Psoas muscle (tissue), 8 donors: ENCODE measurements around the gene ISCA1. TPM values are rescaled to one million over a fixed set of nuclear protein-coding genes. Genes with fewer than 3 reads are reported as not detected.

Experiments used
- ATAC-seq, 4 donors: fragments of 200-7000 bp; cut with Tn5 transposase; one replicate each; pipeline ENCODE4 v1.9.1; 2020; ENCODE audit warnings: moderate library complexity in 3 of 4, mild to moderate bottlenecking in 2 of 4
- DNase-seq, 2 donors: peaks; one replicate each; pipeline ENCODE4 v3.0.0-alpha.2; 2020
- H3K27ac ChIP-seq: fragments of 200-600 bp; one replicate; pipeline ENCODE4 v1.8.0; 2022
- H3K27me3 ChIP-seq, 3 donors: fragments of 200-600 bp in 1 of 3; one replicate each; pipeline versions ENCODE4 v1.6.1 to v1.8.0; 2013 to 2022; ENCODE audit warnings: low read length in 2 of 3, mild to moderate bottlenecking in 2 of 3, moderate library complexity in 1 of 3; ENCODE audit not compliant: insufficient read depth in 3 of 3
- H3K36me3 ChIP-seq, 2 donors: fragments of 200-600 bp in 1 of 2; one replicate each; pipeline versions ENCODE4 v1.6.1 to v1.8.0; 2013 to 2022; ENCODE audit warnings: low read depth in 1 of 2, mild to moderate bottlenecking in 1 of 2, moderate library complexity in 1 of 2; ENCODE audit not compliant: insufficient read depth in 1 of 2
- H3K4me1 ChIP-seq: fragments of 200-600 bp; one replicate; pipeline ENCODE4 v1.8.0; 2022
- H3K4me3 ChIP-seq: fragments of 200-600 bp; one replicate; pipeline ENCODE4 v1.8.0; 2022; ENCODE audit warnings: mild to moderate bottlenecking
- H3K9me3 ChIP-seq: fragments of 200-600 bp; one replicate; pipeline ENCODE4 v1.8.0; 2022
- WGBS, 3 donors: extraction: QIAGEN DNeasy Blood & Tissue Kit; methylation state at CpG; one replicate each; pipeline versions ENCODE4 v1.1.6 to v1.1.7; 2013; 5-methylcytosine and 5-hydroxymethylcytosine counted together
- intact Hi-C, 2 donors: fragments of 100-400 bp; cut with DNase I; formaldehyde crosslinking; loops; one replicate each; pipeline versions ENCODE4 v1.11.0 to v1.14.2; 2022
- long read RNA-seq, 2 donors: library from polyadenylated mRNA; unstranded; transcript quantifications; one replicate each; pipeline ENCODE4 v2.0.0, GENCODE V29; 2021
- polyA plus RNA-seq, 3 donors: library from polyadenylated mRNA; stranded (reverse); fragments of 200-250 nt; gene quantifications; one replicate each; pipeline ENCODE4 v1.2.3, GENCODE V29; 2013
- total RNA-seq, 4 donors: library from RNA; stranded (reverse); fragmentation: NEBNext Ultra II Directional in 2 of 4; extraction: Animal tissue kit (Norgen Biotek cat#: 25700) in 2 of 4; gene quantifications; one replicate each; pipeline versions ENCODE4 v1.2.1 to v1.2.4, GENCODE V29; 2021 to 2023
- TF ChIP-seq, protein P1 (sequence below): fragments of 200-600 bp; IDR thresholded peaks from one replicate; pipeline ENCODE4 v1.8.0; 2022; ENCODE audit warnings: antibody characterized with exemption
- donor health status: healthy with polysubstance abuse.
- donor health status: DM: no; HTN: no; CAD: no; lungs with moderate emphysema.
- donor health status: Bipolar disorder and iron deficiency.
- donor health status: healthy.
- donor health status: DM: yes; HTN: yes; CAD: no.
- donor health status: DM: no; HTN: no; CAD: no.
- donor health status: DM: no; HTN: no; CAD: no.
- donor health status: DM: yes; HTN: yes; CAD: no.

Gene ISCA1
- total RNA-seq (10 to 100 TPM; 44.5 to 66.4 (median 50.0) TPM), polyA plus RNA-seq (100 to 1,000 TPM in 1 of 3 donors, 10 to 100 TPM in 2; 69.4 to 130 (median 79.9) TPM)
- long read RNA-seq, donor 1, transcript ISCA1-203 (4 exons, 1,958 nt), result major isoform, 38 of 42 reads
- long read RNA-seq, donor 1, partial matches to known transcripts, result 0 of 42 reads
- long read RNA-seq, donor 1, other reads (novel, unspliced or antisense), result 2 of 42 reads
- long read RNA-seq, donor 2, transcript ISCA1-203 (4 exons, 1,958 nt), result major isoform, 87 of 97 reads
- long read RNA-seq, donor 2, partial matches to known transcripts, result 4 of 97 reads
- long read RNA-seq, donor 2, other reads (novel, unspliced or antisense), result 5 of 97 reads

DNA sequence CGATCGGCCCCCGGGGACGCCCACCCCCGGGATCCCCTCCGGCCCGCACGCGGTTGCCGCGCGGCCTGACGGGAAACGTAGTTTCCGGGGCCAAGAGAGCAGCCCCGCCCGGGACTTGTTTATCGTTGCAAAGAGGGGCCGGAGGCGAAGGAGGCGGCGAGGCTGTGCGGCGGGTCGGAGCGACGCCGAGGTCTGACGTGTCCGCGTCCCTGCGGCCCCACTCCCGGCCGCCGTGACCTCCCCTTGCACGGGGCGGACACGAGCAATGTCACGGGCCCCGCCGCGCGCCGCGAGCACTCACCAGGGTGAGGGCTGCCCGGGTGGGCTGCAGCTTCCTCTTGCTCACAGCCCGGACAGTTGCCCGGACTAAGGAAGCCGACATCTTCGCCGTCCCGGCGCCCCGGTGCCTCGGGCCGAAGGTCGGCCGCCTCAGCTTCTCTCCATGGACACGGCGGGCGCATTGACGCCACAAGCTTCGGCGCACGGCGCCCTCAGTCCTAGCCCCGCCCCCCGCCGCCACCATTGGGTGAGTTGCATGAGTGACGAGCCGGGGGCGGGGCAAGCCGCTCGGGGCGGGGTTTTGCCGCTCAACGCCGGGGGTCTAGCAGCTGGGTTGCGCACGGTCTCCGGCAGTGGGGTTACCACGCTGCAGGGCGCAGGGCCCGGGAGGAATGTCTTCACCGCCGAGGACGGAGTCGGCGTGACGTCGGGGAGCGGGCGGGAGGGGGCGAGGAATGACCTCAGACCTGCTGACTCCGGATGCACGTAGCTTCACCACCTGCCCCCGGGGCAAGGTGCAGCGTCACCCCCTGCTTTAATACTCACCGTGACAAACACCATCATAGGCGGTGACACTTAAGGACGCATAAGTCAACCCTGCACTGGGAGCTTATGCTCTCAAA, at the start of gene ISCA1:
TSS of gene ISCA1 (minus strand) at position 462 of the 902 bp plus-strand sequence. CDS start at position 382, 80 bp downstream.
- Histone ChIP-seq H3K27me3 (no peaks in the 10 kb centered on the region), H3K36me3 (peaks cover 0 to 11% of the 10 kb centered on the region in 2 donors), H3K4me1 (peaks cover 32% of the 10 kb centered on the region), H3K4me3 (peak within 1 kb of the TSS; percentile 89), H3K27ac (peak within 1 kb of the TSS; percentile 99), H3K9me3 (no peaks in the 10 kb centered on the region)
- intact Hi-C loops, result loop anchor here in 1 of 2 donors (5.0 kb wide), 1 partner anchor 70 kb away; the partner anchor contains the start of gene TUT7
- TF ChIP-seq, protein P1, sequence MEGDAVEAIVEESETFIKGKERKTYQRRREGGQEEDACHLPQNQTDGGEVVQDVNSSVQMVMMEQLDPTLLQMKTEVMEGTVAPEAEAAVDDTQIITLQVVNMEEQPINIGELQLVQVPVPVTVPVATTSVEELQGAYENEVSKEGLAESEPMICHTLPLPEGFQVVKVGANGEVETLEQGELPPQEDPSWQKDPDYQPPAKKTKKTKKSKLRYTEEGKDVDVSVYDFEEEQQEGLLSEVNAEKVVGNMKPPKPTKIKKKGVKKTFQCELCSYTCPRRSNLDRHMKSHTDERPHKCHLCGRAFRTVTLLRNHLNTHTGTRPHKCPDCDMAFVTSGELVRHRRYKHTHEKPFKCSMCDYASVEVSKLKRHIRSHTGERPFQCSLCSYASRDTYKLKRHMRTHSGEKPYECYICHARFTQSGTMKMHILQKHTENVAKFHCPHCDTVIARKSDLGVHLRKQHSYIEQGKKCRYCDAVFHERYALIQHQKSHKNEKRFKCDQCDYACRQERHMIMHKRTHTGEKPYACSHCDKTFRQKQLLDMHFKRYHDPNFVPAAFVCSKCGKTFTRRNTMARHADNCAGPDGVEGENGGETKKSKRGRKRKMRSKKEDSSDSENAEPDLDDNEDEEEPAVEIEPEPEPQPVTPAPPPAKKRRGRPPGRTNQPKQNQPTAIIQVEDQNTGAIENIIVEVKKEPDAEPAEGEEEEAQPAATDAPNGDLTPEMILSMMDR, result no peak
- DNase-seq (peak; percentile 98 to 99), ATAC-seq (peak; percentile 95 to 96 (median 96))
- 0% methylated on average over 92 to 101 of the region's 101 CpGs for WGBS, 3 donors

DNA sequence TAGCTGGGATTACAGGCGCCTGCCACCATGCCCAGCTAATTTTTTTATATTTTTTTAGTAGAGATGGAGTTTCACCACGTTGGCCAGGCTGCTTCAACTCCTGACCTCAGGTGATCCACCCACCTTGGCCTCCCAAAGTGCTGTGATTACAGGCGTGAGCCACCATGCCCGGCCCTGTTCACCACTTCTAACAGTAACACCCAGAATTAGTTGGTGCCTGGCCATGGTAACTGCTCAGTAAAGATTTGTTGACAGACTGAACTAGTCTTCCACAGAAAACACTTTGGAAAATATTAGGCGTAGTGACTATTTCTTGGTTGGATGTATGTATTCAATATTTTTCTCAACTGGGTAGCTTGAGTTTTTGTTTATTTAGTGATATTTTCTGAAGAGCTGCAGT, 47.8 kb upstream of the ISCA1 start:
- TF ChIP-seq, protein P1, result no peak
- no peak overlapping the region for H3K27ac ChIP-seq

DNA sequence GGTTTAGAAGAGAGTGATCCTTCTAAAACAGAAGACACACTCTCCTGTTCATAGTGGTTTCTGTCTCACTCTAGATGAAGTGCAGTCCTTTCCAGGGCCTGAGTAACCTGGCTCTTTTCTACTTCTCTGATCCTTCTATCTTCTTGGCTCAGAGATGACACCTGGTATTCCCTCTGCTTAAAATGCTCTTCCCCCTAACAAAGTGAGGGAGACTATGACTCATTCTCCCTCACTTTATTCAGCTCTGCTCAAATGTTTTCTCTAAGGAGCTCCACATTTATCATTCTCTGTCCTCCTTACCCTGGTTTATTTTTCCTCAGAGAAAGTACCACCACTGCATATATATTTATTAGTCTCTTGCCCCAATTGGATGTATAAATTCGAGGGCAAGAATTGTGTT, 47.3 kb upstream of the ISCA1 start:
- Histone ChIP-seq H3K27ac (no peak overlapping the region), H3K36me3 (peaks cover 12 to 100% of the 10 kb centered on the region in 2 donors), H3K9me3 (no peaks in the 10 kb centered on the region), H3K4me1 (no peaks in the 10 kb centered on the region), H3K27me3 (no peaks in the 10 kb centered on the region), H3K4me3 (no peak overlapping the region)
- intact Hi-C loops, result loop anchor here in 1 of 2 donors (10.0 kb wide), 1 partner anchor 365 kb away; no protein-coding TSS in a partner anchor
- no peak for DNase-seq
- TF ChIP-seq, protein P1, result no peak
- no peak for ATAC-seq
- WGBS, 3 donors, result 88 to 92% (median 92%) methylated on average over 1 of the region's 1 CpG

More for the DNA sequence above, 47.8 kb upstream of the ISCA1 start:
- Histone ChIP-seq H3K36me3 (peaks cover 17 to 100% of the 10 kb centered on the region in 2 donors), H3K27me3 (no peaks in the 10 kb centered on the region), H3K9me3 (no peaks in the 10 kb centered on the region), H3K4me3 (no peak overlapping the region), H3K4me1 (no peaks in the 10 kb centered on the region)
- DNase-seq (no peak), ATAC-seq (no peak)
- WGBS, 3 donors, result 90 to 97% (median 94%) methylated on average over 5 of the region's 5 CpGs
- intact Hi-C loops, result loop anchor here in 1 of 2 donors (10.0 kb wide), 1 partner anchor 365 kb away; no protein-coding TSS in a partner anchor

DNA sequence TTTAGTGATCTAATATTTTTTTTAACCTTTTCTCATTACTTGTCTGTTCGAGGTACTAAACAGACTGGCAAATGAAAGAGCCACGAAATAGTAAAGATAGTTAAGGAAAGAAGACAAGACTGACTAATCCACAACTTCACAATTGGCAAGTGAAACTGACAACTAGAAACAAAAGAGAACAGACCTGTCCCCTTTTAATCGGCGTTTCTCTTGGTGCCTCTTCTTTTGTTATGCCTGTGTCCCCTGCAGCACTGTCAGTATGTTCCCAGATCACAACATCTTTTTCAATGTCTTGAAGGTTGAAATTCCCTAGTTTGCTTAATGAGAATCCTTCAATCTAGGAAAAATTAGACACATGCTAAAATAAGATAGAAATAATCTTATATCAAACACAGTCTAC, 45.8 kb upstream of the ISCA1 start:
- Histone ChIP-seq H3K27me3 (no peaks in the 10 kb centered on the region), H3K4me3 (no peak overlapping the region), H3K27ac (no peak overlapping the region), H3K4me1 (no peaks in the 10 kb centered on the region), H3K36me3 (peaks cover 13 to 100% of the 10 kb centered on the region in 2 donors), H3K9me3 (no peaks in the 10 kb centered on the region)
- WGBS, 3 donors, result 55 to 70% (median 58%) methylated on average over 4 of the region's 4 CpGs
- intact Hi-C loops, result no loop called here
- ATAC-seq (no peak), DNase-seq (no peak)
- TF ChIP-seq, protein P1, result no peak
